Activated T-helper 1 cell treated with Interleukin-2 at 50 U/mL for 16 hours (primary cell): ENCODE measurements around the gene PBXIP1.
"Not testable (repeated sequence)": the region's sequence is repeated elsewhere in the genome, so short reads cannot be mapped to it uniquely, and the experiment has no call there.

Source experiments
- DNase-seq: peaks from one replicate; pipeline ENCODE4 v3.0.0-alpha.2; 2020; ENCODE audit warnings: low read depth

Gene PBXIP1

GRCh38 chr1:154993572-154994268 is 37.8 kb upstream of the PBXIP1 start, which contains the start of gene LENEP:
Gene LENEP, plus strand, starts transcription at chr1:154993586. Its CDS starts 22 bp downstream, at chr1:154993608.
- no peak for DNase-seq

GRCh38 chr1:154992721-154993571 is 37.0 kb upstream of the PBXIP1 start:
- DNase-seq: no peak

- no peak for DNase-seq
These were observed 34.4 kb upstream of the PBXIP1 start for GRCh38 chr1:154990276-154990675.

- DNase-seq: no peak
These were observed 33.4 kb upstream of the PBXIP1 start for GRCh38 chr1:154989195-154989860.

- DNase-seq: no peak
These were observed 32.4 kb upstream of the PBXIP1 start for GRCh38 chr1:154988058-154988954.

- no peak for DNase-seq
These were observed 31.4 kb upstream of the PBXIP1 start for GRCh38 chr1:154987326-154987725.

GRCh38 chr1:154986736-154987135 is 30.8 kb upstream of the PBXIP1 start:
- not testable (repeated sequence) for DNase-seq

GRCh38 chr1:154983776-154984466 is 28.0 kb upstream of the PBXIP1 start:
- DNase-seq: no peak

- DNase-seq: peak; percentile 90
These were observed 27.2 kb upstream of the PBXIP1 start, which contains the start of gene FLAD1 for GRCh38 chr1:154982897-154983648. Gene FLAD1, plus strand, starts transcription at chr1:154983344. Its CDS starts 351 bp downstream, at chr1:154983695.

- no peak for DNase-seq
These were observed 26.4 kb upstream of the PBXIP1 start for GRCh38 chr1:154982341-154982740.

- no peak for DNase-seq
These were observed 22.5 kb upstream of the PBXIP1 start for GRCh38 chr1:154978360-154978759.

GRCh38 chr1:154977762-154978161 is 21.9 kb upstream of the PBXIP1 start:
- DNase-seq: not testable (repeated sequence)

GRCh38 chr1:154975409-154976059 is 19.6 kb upstream of the PBXIP1 start:
- no peak for DNase-seq

GRCh38 chr1:154974808-154975408 is 19.0 kb upstream of the PBXIP1 start:
- peak; percentile 87 for DNase-seq

GRCh38 chr1:154974102-154974807 is 18.4 kb upstream of the PBXIP1 start, which contains the start of gene CKS1B:
Gene CKS1B, plus strand, starts transcription at chr1:154974681. Its CDS starts 65 bp downstream, at chr1:154974746.
- peak; percentile 93 for DNase-seq

- peak; percentile 76 for DNase-seq
These were observed 17.6 kb upstream of the PBXIP1 start for GRCh38 chr1:154973344-154974101.

- no peak for DNase-seq
These were observed 16.8 kb upstream of the PBXIP1 start for GRCh38 chr1:154972517-154973343.
